ENCODE data around the gene NOL4L. TPM values are rescaled to one million over a fixed set of nuclear protein-coding genes. Genes with fewer than 3 reads are reported as not detected.
A peak's percentile ranks its signal among the peaks of the same experiment; 100 is the strongest.

The NOL4L gene
- total RNA-seq, 1 donor from 2014 or later = 11.9 TPM

DNA sequence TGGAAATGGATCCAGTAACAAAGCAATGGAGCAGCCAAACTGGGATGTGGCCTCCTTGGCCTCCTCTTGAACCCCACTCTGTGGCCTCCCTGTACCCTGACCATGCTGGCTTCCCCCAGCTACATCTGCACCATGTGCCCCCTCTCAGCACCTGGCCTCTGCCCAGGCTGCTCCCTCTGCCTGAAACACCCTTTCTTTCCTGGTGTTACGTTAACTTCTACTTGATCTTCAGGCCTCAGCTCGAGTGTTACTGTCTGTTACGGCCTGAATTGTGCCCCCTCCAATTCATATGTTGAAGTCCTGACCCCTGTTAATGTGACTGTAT, 30.2 kb downstream of the NOL4L start:
- H2AFZ ChIP-seq (replicated peaks) = no peak overlapping the region
- H3K9ac ChIP-seq = no peak overlapping the region
- Mint-ChIP-seq H3K9me3 (peaks cover under 1% of the 10 kb centered on the region), H3K4me3 (no peak overlapping the region), H3K27ac (peak overlapping the region; percentile 89), H3K4me1 (peaks cover 20% of the 10 kb centered on the region), H3K36me3 (no peaks in the 10 kb centered on the region), H3K27me3 (ENCODE audit: insufficient read depth, low read depth) (peaks cover 6% of the 10 kb centered on the region)
- peaks cover 18% of the 10 kb centered on the region for H3F3A ChIP-seq (ENCODE audit: low read depth)
- no peaks in the 10 kb centered on the region for H4K20me1 ChIP-seq (ENCODE audit: low read depth)
- no peaks in the 10 kb centered on the region for H3K36me3 ChIP-seq
- no peaks in the 10 kb centered on the region for H3K79me2 ChIP-seq (ENCODE audit: low read depth)
- H3K4me1 ChIP-seq = peaks cover 28% of the 10 kb centered on the region
- no peak for DNase-seq (ENCODE audit: low spot score)
- no peak overlapping the region for H3K27ac ChIP-seq
- TF ChIP-seq EZH2phosphoT487 (IDR thresholded peaks at IDR 0.05) (no peak), EZH2 (IDR thresholded peaks at IDR 0.05) (no peak)
- TF ChIP-seq, protein P1, sequence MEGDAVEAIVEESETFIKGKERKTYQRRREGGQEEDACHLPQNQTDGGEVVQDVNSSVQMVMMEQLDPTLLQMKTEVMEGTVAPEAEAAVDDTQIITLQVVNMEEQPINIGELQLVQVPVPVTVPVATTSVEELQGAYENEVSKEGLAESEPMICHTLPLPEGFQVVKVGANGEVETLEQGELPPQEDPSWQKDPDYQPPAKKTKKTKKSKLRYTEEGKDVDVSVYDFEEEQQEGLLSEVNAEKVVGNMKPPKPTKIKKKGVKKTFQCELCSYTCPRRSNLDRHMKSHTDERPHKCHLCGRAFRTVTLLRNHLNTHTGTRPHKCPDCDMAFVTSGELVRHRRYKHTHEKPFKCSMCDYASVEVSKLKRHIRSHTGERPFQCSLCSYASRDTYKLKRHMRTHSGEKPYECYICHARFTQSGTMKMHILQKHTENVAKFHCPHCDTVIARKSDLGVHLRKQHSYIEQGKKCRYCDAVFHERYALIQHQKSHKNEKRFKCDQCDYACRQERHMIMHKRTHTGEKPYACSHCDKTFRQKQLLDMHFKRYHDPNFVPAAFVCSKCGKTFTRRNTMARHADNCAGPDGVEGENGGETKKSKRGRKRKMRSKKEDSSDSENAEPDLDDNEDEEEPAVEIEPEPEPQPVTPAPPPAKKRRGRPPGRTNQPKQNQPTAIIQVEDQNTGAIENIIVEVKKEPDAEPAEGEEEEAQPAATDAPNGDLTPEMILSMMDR (IDR thresholded peaks at IDR 0.05) = no peak
- no peaks in the 10 kb centered on the region for H3K9me3 ChIP-seq (ENCODE audit: low read depth)
- H3K4me3 ChIP-seq = no peak overlapping the region
- H3K4me2 ChIP-seq = no peak overlapping the region
- H3K27me3 ChIP-seq = no peaks in the 10 kb centered on the region

GRCh38 chr20:32553618-32554017, 31.5 kb downstream of the NOL4L start:
- DNase-seq (ENCODE audit: low spot score) = no peak
- H3F3A ChIP-seq (ENCODE audit: low read depth) = peaks cover 10% of the 10 kb centered on the region
- Mint-ChIP-seq H3K36me3 (no peaks in the 10 kb centered on the region), H3K27ac (no peak overlapping the region), H3K9me3 (peaks cover 7% of the 10 kb centered on the region), H3K4me1 (peaks cover 12% of the 10 kb centered on the region), H3K27me3 (ENCODE audit: insufficient read depth, low read depth) (peaks cover under 1% of the 10 kb centered on the region), H3K4me3 (no peak overlapping the region)
- no peaks in the 10 kb centered on the region for H3K79me2 ChIP-seq (ENCODE audit: low read depth)
- H3K9ac ChIP-seq = no peak overlapping the region
- H3K4me3 ChIP-seq = no peak overlapping the region
- TF ChIP-seq, protein P1 (IDR thresholded peaks at IDR 0.05) = no peak
- TF ChIP-seq EZH2 (IDR thresholded peaks at IDR 0.05) (no peak), EZH2phosphoT487 (IDR thresholded peaks at IDR 0.05) (no peak)
- no peaks in the 10 kb centered on the region for H4K20me1 ChIP-seq (ENCODE audit: low read depth)
- no peaks in the 10 kb centered on the region for H3K27me3 ChIP-seq
- H3K4me1 ChIP-seq = peaks cover 18% of the 10 kb centered on the region
- no peak overlapping the region for H3K4me2 ChIP-seq
- H3K27ac ChIP-seq = no peak overlapping the region
- no peak overlapping the region for H2AFZ ChIP-seq (replicated peaks)
- no peaks in the 10 kb centered on the region for H3K36me3 ChIP-seq
- no peaks in the 10 kb centered on the region for H3K9me3 ChIP-seq (ENCODE audit: low read depth)

GRCh38 chr20:32551693-32552092, 33.4 kb downstream of the NOL4L start:
- Mint-ChIP-seq H3K27me3 (ENCODE audit: insufficient read depth, low read depth) (no peaks in the 10 kb centered on the region), H3K4me1 (peaks cover 2% of the 10 kb centered on the region), H3K27ac (no peak overlapping the region), H3K4me3 (no peak overlapping the region), H3K9me3 (peaks cover 11% of the 10 kb centered on the region), H3K36me3 (no peaks in the 10 kb centered on the region)
- no peak for TF ChIP-seq EZH2phosphoT487 (IDR thresholded peaks at IDR 0.05)
- TF ChIP-seq, protein P1 (IDR thresholded peaks at IDR 0.05) = no peak
- TF ChIP-seq EZH2 (IDR thresholded peaks at IDR 0.05) = no peak
- no peak for DNase-seq (ENCODE audit: low spot score)
- Histone ChIP-seq H3K27me3 (no peaks in the 10 kb centered on the region), H2AFZ (replicated peaks) (no peak overlapping the region), H3K36me3 (no peaks in the 10 kb centered on the region), H3K4me2 (no peak overlapping the region), H3K27ac (no peak overlapping the region), H4K20me1 (ENCODE audit: low read depth) (no peaks in the 10 kb centered on the region), H3F3A (ENCODE audit: low read depth) (no peaks in the 10 kb centered on the region), H3K4me1 (peaks cover 4% of the 10 kb centered on the region), H3K9ac (no peak overlapping the region), H3K9me3 (ENCODE audit: low read depth) (no peaks in the 10 kb centered on the region), H3K79me2 (ENCODE audit: low read depth) (no peaks in the 10 kb centered on the region), H3K4me3 (no peak overlapping the region)

Measured in neural progenitor cell (in vitro differentiated cells).